Transverse colon (tissue), 4 donors: ENCODE measurements around the gene GATA5. TPM values are rescaled to one million over a fixed set of nuclear protein-coding genes. Genes with fewer than 3 reads are reported as not detected.
A peak's percentile ranks its signal among the peaks of the same experiment; 100 is the strongest.

Source experiments
- DNase-seq: peaks from one replicate; pipeline ENCODE4 v3.0.0-alpha.2; 2019
- H3K27ac ChIP-seq, 4 donors: fragments of 200-600 bp; sonication (generic); 2 replicates each; pipeline ENCODE4 v1.5.1; 2016 to 2018; ENCODE audit warnings: inconsistent platforms in 4 of 4
- H3K27me3 ChIP-seq: fragments of 200-600 bp; sonication (generic); 2 replicates; pipeline ENCODE4 v1.5.1; 2017; ENCODE audit warnings: inconsistent platforms
- H3K36me3 ChIP-seq, 4 donors: fragments of 200-600 bp; sonication (generic); 2 replicates each; pipeline ENCODE4 v1.5.1; 2017 to 2019; ENCODE audit warnings: inconsistent platforms in 4 of 4
- H3K4me1 ChIP-seq, 4 donors: fragments of 200-600 bp; sonication (generic); 2 replicates each; pipeline ENCODE4 v1.5.1; 2017 to 2020; ENCODE audit warnings: inconsistent platforms in 4 of 4
- H3K4me3 ChIP-seq, 4 donors: fragments of 200-600 bp; sonication (generic); 1 replicate in 1 of 4; 2 replicates in 3 of 4; pipeline versions ENCODE4 v1.5.1 to v1.6.1; 2017 to 2019; ENCODE audit warnings: inconsistent platforms in 4 of 4
- H3K9me3 ChIP-seq, 2 donors: fragments of 200-600 bp; sonication (generic); 2 replicates each; pipeline ENCODE4 v1.5.1; 2017 to 2019; ENCODE audit warnings: inconsistent platforms in 2 of 2
- CTCF ChIP-seq, 5 experiments: fragments of 200-600 bp in 3 of 5; fragments of 450-650 bp in 2 of 5; sonication (generic) in 3 of 5; IDR thresholded peaks; 1 replicate in 2 of 5; 2 replicates in 3 of 5; pipeline ENCODE4 v1.5.1; 2016 to 2017; ENCODE audit warnings: antibody characterized with exemption in 5 of 5, inconsistent platforms in 3 of 5, mild to moderate bottlenecking in 2 of 5, moderate library complexity in 1 of 5
- EP300 ChIP-seq: sonication (generic); formaldehyde crosslinking; IDR thresholded peaks from one replicate; pipeline ENCODE4 v1.6.1; 2017; ENCODE audit warnings: antibody characterized with exemption, low read depth
- POLR2A ChIP-seq: fragments of 450-650 bp; IDR thresholded peaks from one replicate; pipeline ENCODE4 v1.6.1; 2016; ENCODE audit warnings: antibody characterized with exemption, mild to moderate bottlenecking, moderate library complexity
- POLR2AphosphoS5 ChIP-seq, 3 donors: sonication (generic); formaldehyde crosslinking; IDR thresholded peaks; one replicate each; pipeline ENCODE4 v1.6.1; 2016; ENCODE audit warnings: antibody characterized with exemption in 3 of 3
- WGBS, 2 donors: methylation state at CpG; one replicate each; pipeline ENCODE4 v1.1.5; 2018; ENCODE audit warnings: low coverage in 1 of 2; 5-methylcytosine and 5-hydroxymethylcytosine counted together
- in situ Hi-C, 4 donors: fragments of 200-750 bp; cut with MboI; loops; one replicate each; pipeline versions ENCODE4 v1.15.0 to v1.15.1; 2017; ENCODE audit warnings: low sequenced_read_pairs in 3 of 4, low pct_ligation_motif_present in 1 of 4, low pct_unique_long_range_greater_than_20kb in 1 of 4
- intact Hi-C: fragments of 100-400 bp; cut with DNase I; formaldehyde crosslinking; loops from one replicate; pipeline ENCODE4 v1.15.1; 2023; ENCODE audit warnings: low total_unique reads
- total RNA-seq, 4 donors: library from RNA; depleted of rRNA; stranded (reverse); fragments of >200 nt; gene quantifications; one replicate each; pipeline ENCODE4 v1.1.0, GENCODE V29; 2016

Gene GATA5
- total RNA-seq, 4 donors from 2014 or later: not detected

- H3K4me3 ChIP-seq: no peak overlapping the region
- no peak for DNase-seq
- H3K4me1 ChIP-seq: peaks cover 7 to 16% (median 9%) of the 10 kb centered on the region in 4 donors
- H3K27ac ChIP-seq: no peak overlapping the region
- peaks cover 23% of the 10 kb centered on the region for H3K27me3 ChIP-seq
- TF ChIP-seq POLR2AphosphoS5 (IDR thresholded peaks at IDR 0.05): no peak
- TF ChIP-seq EP300: no peak
- no peak for TF ChIP-seq POLR2A
- TF ChIP-seq CTCF (IDR thresholded peaks at IDR 0.05): no peak
- 90 to 100% methylated on average over 2 to 3 of the region's 3 CpGs for WGBS, 2 donors
- in situ Hi-C loops (no loop called here), intact Hi-C loops (no loop called here)
- H3K9me3 ChIP-seq: no peaks in the 10 kb centered on the region
- H3K36me3 ChIP-seq: no peaks in the 10 kb centered on the region
These were observed 39.1 kb downstream of the GATA5 start for GRCh38 chr20:62436692-62437091.

- peaks cover 7 to 26% (median 9%) of the 10 kb centered on the region in 4 donors for H3K4me1 ChIP-seq
- in situ Hi-C loops (no loop called here), intact Hi-C loops (no loop called here)
- no peaks in the 10 kb centered on the region for H3K36me3 ChIP-seq
- no peaks in the 10 kb centered on the region for H3K9me3 ChIP-seq
- peak overlapping the region in 2 of 4 donors; percentile 2 to 3 for H3K27ac ChIP-seq
- TF ChIP-seq POLR2AphosphoS5 (IDR thresholded peaks at IDR 0.05) (no peak), POLR2A (no peak), EP300 (no peak)
- H3K27me3 ChIP-seq: peaks cover 23% of the 10 kb centered on the region
- WGBS, 2 donors: 17 to 37% methylated on average over 2 to 29 of the region's 32 CpGs
- H3K4me3 ChIP-seq: no peak overlapping the region
- DNase-seq: peak; percentile 53
These were observed 41.9 kb downstream of the GATA5 start for GRCh38 chr20:62433658-62434497.

- WGBS, 2 donors: 40 to 49% methylated on average over 1 to 23 of the region's 23 CpGs
- Histone ChIP-seq H3K4me1 (peaks cover 9 to 47% (median 26%) of the 10 kb centered on the region in 4 donors), H3K36me3 (no peaks in the 10 kb centered on the region), H3K27me3 (peaks cover 18% of the 10 kb centered on the region), H3K4me3 (no peak overlapping the region), H3K9me3 (no peaks in the 10 kb centered on the region), H3K27ac (no peak overlapping the region)
- TF ChIP-seq POLR2A: no peak
- no peak for TF ChIP-seq EP300
- no peak for TF ChIP-seq POLR2AphosphoS5 (IDR thresholded peaks at IDR 0.05)
- TF ChIP-seq CTCF (IDR thresholded peaks at IDR 0.05): no peak
- in situ Hi-C loops: no loop called here
- intact Hi-C loops: no loop called here
- no peak for DNase-seq
These were observed 44.8 kb downstream of the GATA5 start for GRCh38 chr20:62430866-62431447.

GRCh38 chr20:62430311-62430853, 45.4 kb downstream of the GATA5 start:
- Histone ChIP-seq H3K27ac (no peak overlapping the region), H3K4me1 (peaks cover 9 to 47% (median 26%) of the 10 kb centered on the region in 4 donors), H3K27me3 (peaks cover 12% of the 10 kb centered on the region), H3K36me3 (no peaks in the 10 kb centered on the region), H3K9me3 (no peaks in the 10 kb centered on the region), H3K4me3 (no peak overlapping the region)
- 49% methylated on average over 10 of the region's 10 CpGs; no CpG with 5 or more reads in 1 of the 2 donors for WGBS, 2 donors
- DNase-seq: no peak
- TF ChIP-seq EP300: no peak
- no peak for TF ChIP-seq CTCF (IDR thresholded peaks at IDR 0.05)
- in situ Hi-C loops: no loop called here
- intact Hi-C loops: no loop called here
